HG03432 (cell line): ENCODE data around the gene RAB25.

Experiments
- ATAC-seq: cut with Tn5 transposase; IDR thresholded peaks from one replicate; pipeline ENCODE4 v1.9.1; 2021; ENCODE audit warnings: mild to moderate bottlenecking, moderate library complexity; ENCODE audit not compliant: unreplicated experiment

RAB25 gene

GRCh38 chr1:156078728-156079127 lies 17.8 kb downstream of the RAB25 start:
- ATAC-seq = no peak

- ATAC-seq = no peak
These were observed 18.8 kb downstream of the RAB25 start for GRCh38 chr1:156079762-156080161.

- ATAC-seq = no peak
These were observed 19.4 kb downstream of the RAB25 start for GRCh38 chr1:156080241-156080862.

GRCh38 chr1:156080863-156081179 lies 19.9 kb downstream of the RAB25 start:
- no peak for ATAC-seq

GRCh38 chr1:156081180-156081916 lies 20.4 kb downstream of the RAB25 start:
- ATAC-seq = no peak

- no peak for ATAC-seq
These were observed 21.0 kb downstream of the RAB25 start for GRCh38 chr1:156081917-156082308.

- peak; percentile 60 for ATAC-seq
These were observed 21.5 kb downstream of the RAB25 start, which contains the start of gene MEX3A for GRCh38 chr1:156082309-156083091. MEX3A (minus strand) TSS chr1:156082465; CDS start chr1:156081998, 467 bp downstream.

- no peak for ATAC-seq
These were observed 23.1 kb downstream of the RAB25 start for GRCh38 chr1:156083800-156084790.

- no peak for ATAC-seq
These were observed 25.3 kb downstream of the RAB25 start for GRCh38 chr1:156086256-156086662.

GRCh38 chr1:156089704-156090103 lies 28.7 kb downstream of the RAB25 start:
- ATAC-seq = no peak

- no peak for ATAC-seq
These were observed 29.3 kb downstream of the RAB25 start for GRCh38 chr1:156090138-156090839.

- peak; percentile 60 for ATAC-seq
These were observed 29.9 kb downstream of the RAB25 start for GRCh38 chr1:156090840-156091188.

- ATAC-seq = no peak
These were observed 30.6 kb downstream of the RAB25 start for GRCh38 chr1:156091610-156092009.

- no peak for ATAC-seq
These were observed 35.0 kb downstream of the RAB25 start for GRCh38 chr1:156095906-156096508.

- peak; percentile 70 for ATAC-seq
These were observed 35.9 kb downstream of the RAB25 start for GRCh38 chr1:156096640-156097391.

GRCh38 chr1:156097499-156098178 lies 36.7 kb downstream of the RAB25 start:
- no peak for ATAC-seq

GRCh38 chr1:156098784-156099183 lies 37.8 kb downstream of the RAB25 start:
- no peak for ATAC-seq

GRCh38 chr1:156099282-156099681 lies 38.3 kb downstream of the RAB25 start:
- ATAC-seq = no peak
